Thymus (tissue), 11 donors: ENCODE measurements around the gene SYPL2. TPM values are rescaled to one million over a fixed set of nuclear protein-coding genes. Genes with fewer than 3 reads are reported as not detected.

Experiments used
- DNase-seq, 9 donors: peaks; one replicate each; pipeline ENCODE4 v3.0.0-alpha.2; 2013; ENCODE audit warnings: low spot score in 9 of 9, low read depth in 6 of 9, missing footprints in 1 of 9
- H3K27ac ChIP-seq, 2 donors: one replicate each; pipeline ENCODE4 v1.5.1; 2013; ENCODE audit warnings: control low read depth in 1 of 2, low read depth in 1 of 2, low read length in 1 of 2, mild to moderate bottlenecking in 1 of 2, moderate library complexity in 1 of 2
- H3K27me3 ChIP-seq, 2 donors: one replicate each; pipeline ENCODE4 v1.5.1; 2013; ENCODE audit warnings: low read length in 1 of 2; ENCODE audit not compliant: control insufficient read depth in 2 of 2, insufficient read depth in 1 of 2
- H3K36me3 ChIP-seq, 2 donors: one replicate each; pipeline ENCODE4 v1.5.1; 2013; ENCODE audit warnings: low read length in 1 of 2, mild to moderate bottlenecking in 1 of 2, moderate library complexity in 1 of 2; ENCODE audit not compliant: control insufficient read depth in 2 of 2, insufficient read depth in 2 of 2
- H3K4me1 ChIP-seq, 2 donors: one replicate each; pipeline ENCODE4 v1.5.1; 2013; ENCODE audit warnings: low read length in 2 of 2; ENCODE audit not compliant: control insufficient read depth in 2 of 2, insufficient read depth in 2 of 2
- H3K4me3 ChIP-seq, 2 donors: one replicate each; pipeline ENCODE4 v1.5.1; 2013; ENCODE audit warnings: low read length in 2 of 2, control low read depth in 1 of 2, mild to moderate bottlenecking in 1 of 2
- H3K9me3 ChIP-seq, 2 donors: one replicate each; pipeline ENCODE4 v1.5.1; 2013; ENCODE audit warnings: low read length in 1 of 2, mild to moderate bottlenecking in 1 of 2; ENCODE audit not compliant: control insufficient read depth in 2 of 2, insufficient read depth in 1 of 2
- WGBS: extraction: QIAGEN DNeasy Blood & Tissue Kit; methylation state at CpG from one replicate; pipeline ENCODE4 v1.1.7; 2013; 5-methylcytosine and 5-hydroxymethylcytosine counted together
- polyA plus RNA-seq: library from polyadenylated mRNA; stranded (reverse); fragments of 200-250 nt; gene quantifications from one replicate; pipeline ENCODE4 v1.2.3, GENCODE V29; 2013
- total RNA-seq: library from RNA; stranded (reverse); fragments of 120-200 nt; gene quantifications from one replicate; pipeline ENCODE4 v1.2.4, GENCODE V29; 2013
- donor health status: healthy.

SYPL2 gene
- total and polyA plus RNA-seq, 2 donors = 0.05 to 0.34 TPM

DNA sequence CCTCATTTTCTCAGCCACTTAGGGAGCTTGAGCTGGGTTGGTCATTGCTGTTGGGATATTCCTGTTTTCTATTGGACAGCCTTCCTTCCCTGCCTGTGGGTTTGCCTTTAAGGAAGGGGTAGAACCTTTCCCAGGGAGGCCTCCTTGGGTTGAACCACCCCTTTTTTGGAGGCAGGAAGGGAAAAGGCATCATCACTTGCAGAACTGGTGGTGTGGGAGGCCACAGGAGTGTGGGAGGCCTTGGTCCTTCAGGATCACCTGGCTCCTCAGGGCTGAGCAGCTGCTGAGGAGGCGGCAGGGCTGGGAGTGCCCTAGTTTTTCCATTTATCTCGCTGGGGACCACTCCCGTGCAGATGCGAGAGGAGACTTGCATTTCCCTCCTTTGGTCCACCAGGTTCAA is 26.9 kb downstream of the SYPL2 start:
- Histone ChIP-seq H3K27me3 (no peaks in the 10 kb centered on the region), H3K9me3 (no peaks in the 10 kb centered on the region), H3K27ac (no peak overlapping the region), H3K4me1 (peaks cover 12 to 42% of the 10 kb centered on the region in 2 donors), H3K36me3 (peaks cover 55 to 63% of the 10 kb centered on the region in 2 donors), H3K4me3 (no peak overlapping the region)
- 95% methylated on average over 4 of the region's 4 CpGs for WGBS
- DNase-seq = no peak

DNA sequence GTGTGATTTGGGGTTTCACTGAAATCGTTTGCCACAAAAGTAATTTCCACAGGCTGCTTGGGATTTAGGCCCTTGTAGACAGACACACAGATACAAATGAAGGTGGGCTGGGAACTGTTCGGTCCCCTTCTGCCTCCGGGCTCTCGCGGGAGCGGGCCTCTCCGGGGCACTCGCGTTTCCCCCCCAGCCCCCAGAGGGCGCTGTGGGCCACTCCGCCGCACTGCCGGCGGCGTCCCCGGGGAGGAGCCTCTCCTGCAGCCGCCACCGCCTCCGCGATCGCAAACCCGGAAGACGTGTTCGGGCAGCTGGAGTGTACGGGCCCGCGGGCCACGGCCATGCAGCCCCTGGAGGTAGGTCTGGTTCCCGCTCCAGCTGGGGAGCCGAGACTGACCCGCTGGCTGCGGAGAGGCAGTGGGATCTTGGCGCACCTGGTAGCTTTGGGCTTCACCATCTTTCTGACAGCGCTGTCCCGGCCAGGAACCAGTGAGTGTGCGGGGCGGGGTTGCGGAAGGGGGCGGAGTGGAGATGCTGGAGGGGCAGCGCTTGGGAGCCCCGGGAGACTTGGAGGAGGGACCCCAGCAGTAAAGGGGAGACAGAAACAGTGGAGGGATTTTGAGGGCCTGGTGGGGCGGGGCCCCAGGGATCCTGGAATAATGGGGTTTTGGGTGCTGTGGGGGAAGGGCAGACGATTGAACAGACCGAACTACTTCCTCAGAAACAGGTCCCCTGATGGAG is 27.6 kb downstream of the SYPL2 start, which contains the start of gene CYB561D1:
Gene CYB561D1, plus strand, starts transcription at position 290 of the 735 bp plus-strand sequence. Its CDS starts 46 bp downstream, at position 336.
- Histone ChIP-seq H3K36me3 (peaks cover 47 to 62% of the 10 kb centered on the region in 2 donors), H3K9me3 (no peaks in the 10 kb centered on the region), H3K4me1 (peaks cover 16 to 48% of the 10 kb centered on the region in 2 donors), H3K27ac (peak within 1 kb of the TSS; percentile 70 to 91), H3K27me3 (no peaks in the 10 kb centered on the region), H3K4me3 (peak within 1 kb of the TSS; percentile 80 to 93)
- under 1% methylated on average over 44 of the region's 44 CpGs for WGBS
- peak in 8 of 9 donors; percentile 75 to 94 (median 87) for DNase-seq

DNA sequence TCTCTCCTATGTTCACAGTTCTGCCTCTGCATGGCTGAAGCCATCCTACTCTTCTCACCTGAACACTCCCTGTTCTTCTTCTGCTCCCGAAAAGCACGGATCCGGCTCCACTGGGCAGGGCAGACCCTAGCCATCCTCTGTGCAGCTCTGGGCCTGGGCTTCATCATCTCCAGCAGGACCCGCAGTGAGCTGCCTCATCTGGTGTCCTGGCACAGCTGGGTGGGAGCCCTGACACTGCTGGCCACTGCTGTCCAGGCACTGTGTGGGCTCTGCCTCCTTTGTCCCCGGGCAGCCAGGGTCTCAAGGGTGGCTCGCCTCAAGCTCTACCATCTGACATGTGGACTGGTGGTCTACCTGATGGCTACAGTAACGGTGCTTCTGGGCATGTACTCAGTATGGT is 29.4 kb downstream of the SYPL2 start:
- Histone ChIP-seq H3K4me3 (no peak overlapping the region), H3K27ac (no peak overlapping the region), H3K4me1 (peaks cover 30 to 64% of the 10 kb centered on the region in 2 donors), H3K27me3 (no peaks in the 10 kb centered on the region), H3K36me3 (peaks cover 46 to 51% of the 10 kb centered on the region in 2 donors), H3K9me3 (no peaks in the 10 kb centered on the region)
- WGBS = 97% methylated on average over 7 of the region's 7 CpGs
- DNase-seq = no peak

DNA sequence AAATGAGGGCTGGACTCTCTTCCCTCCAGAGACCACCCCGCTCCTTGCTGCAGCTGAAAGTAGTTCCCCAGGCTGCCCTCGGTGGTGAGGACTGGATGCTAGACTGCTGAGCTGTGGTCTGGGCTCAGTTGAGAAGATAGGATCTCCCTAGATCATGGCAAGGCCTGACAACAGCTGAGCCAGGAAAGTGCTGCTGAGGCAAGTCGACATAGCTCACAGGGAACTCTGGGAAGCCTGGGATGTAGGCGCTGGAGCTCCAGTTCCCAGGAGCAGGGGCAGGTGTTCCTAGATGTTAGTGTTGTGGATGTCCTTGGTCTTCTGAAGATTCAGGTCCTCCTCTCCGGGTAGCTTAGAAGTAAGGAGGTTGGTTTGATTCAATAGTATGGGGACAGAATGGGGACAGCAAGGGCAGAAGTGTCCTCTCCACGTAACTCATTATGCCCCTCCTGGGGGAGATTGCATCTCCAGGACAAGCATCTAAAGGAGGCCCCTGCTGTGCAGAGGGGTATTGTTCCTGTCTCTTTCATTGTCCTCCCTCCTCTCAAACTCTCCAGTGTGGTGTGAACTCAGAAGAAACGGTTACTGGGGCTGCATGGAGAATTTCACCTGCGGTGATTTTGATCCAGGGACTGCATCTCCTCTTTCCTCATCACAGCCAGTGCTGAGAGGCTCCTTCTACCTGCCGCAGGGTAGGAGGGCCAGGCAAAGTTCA is 31.3 kb downstream of the SYPL2 start:
- H3K4me1 ChIP-seq = peaks cover 45 to 80% of the 10 kb centered on the region in 2 donors

DNA sequence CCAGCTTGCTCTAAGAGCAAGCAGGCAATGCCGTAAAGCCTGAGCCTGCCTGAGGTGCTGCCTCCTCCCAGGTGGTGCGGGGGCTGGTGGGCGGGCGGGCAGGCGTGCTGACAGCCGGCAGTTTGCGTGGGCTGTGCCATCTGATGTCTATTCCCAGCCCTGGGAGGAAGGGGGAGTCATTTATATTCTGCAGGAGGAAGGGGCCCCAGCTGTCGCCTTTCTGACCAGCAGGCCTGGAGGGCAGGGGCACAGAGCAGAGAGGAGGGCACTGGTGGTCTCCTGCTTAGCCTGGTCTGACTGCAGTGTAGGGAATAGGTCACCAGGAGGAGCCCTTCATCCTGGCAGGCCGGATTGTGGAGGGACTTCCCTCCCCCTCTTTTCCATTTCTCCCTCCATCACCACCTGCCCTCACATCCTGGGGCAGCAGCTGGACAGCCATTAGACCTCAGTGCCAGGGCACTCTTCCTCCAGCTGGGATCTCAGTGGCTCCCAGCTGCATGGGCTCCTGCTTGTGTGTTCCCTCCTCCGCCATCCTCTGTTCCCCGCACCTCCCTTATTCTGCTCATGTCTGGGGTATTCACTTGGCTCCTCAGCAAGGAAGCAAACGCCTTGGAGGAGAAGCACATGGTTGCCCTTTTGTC is 31.9 kb downstream of the SYPL2 start:
- Histone ChIP-seq H3K4me1 (peaks cover 48 to 84% of the 10 kb centered on the region in 2 donors), H3K9me3 (no peaks in the 10 kb centered on the region), H3K36me3 (peaks cover 36 to 41% of the 10 kb centered on the region in 2 donors), H3K4me3 (no peak overlapping the region), H3K27ac (peak overlapping the region; percentile 26 to 75), H3K27me3 (no peaks in the 10 kb centered on the region)
- DNase-seq = peak in 2 of 9 donors; percentile 59 to 60
- 91% methylated on average over 12 of the region's 12 CpGs for WGBS

More for the DNA sequence above, 31.3 kb downstream of the SYPL2 start:
- peak overlapping the region; percentile 26 to 75 for H3K27ac ChIP-seq
- no peak overlapping the region for H3K4me3 ChIP-seq
- no peaks in the 10 kb centered on the region for H3K27me3 ChIP-seq
- H3K9me3 ChIP-seq = no peaks in the 10 kb centered on the region
- no peak for DNase-seq
- H3K36me3 ChIP-seq = peaks cover 36 to 41% of the 10 kb centered on the region in 2 donors
- WGBS = 85% methylated on average over 9 of the region's 9 CpGs

DNA sequence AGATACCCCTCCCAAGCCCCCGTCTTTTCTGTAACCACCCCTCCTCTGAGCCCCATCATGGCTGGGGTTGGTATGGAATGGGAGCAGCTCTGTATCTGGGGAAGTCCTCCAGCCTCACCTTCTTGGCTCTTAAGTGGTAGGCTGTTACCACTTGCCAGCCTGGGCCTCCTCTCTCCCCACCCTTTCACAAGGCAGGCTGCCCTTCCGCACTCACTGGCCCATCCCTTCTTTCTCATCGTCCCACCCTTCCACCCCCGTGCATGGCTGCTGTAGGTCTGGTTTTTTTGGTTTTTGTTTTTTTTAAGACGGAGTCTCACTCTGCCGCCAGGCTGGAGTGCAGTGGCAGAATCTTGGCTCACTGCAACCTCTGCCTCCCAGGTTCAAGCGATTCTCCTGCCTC is 32.7 kb downstream of the SYPL2 start:
- H3K27me3 ChIP-seq = no peaks in the 10 kb centered on the region
- no peak overlapping the region for H3K4me3 ChIP-seq
- H3K27ac ChIP-seq = no peak overlapping the region
- peaks cover 50 to 86% of the 10 kb centered on the region in 2 donors for H3K4me1 ChIP-seq
- H3K9me3 ChIP-seq = no peaks in the 10 kb centered on the region
- H3K36me3 ChIP-seq = peaks cover 36 to 41% of the 10 kb centered on the region in 2 donors
- no peak for DNase-seq
- WGBS = 93% methylated on average over 7 of the region's 7 CpGs

DNA sequence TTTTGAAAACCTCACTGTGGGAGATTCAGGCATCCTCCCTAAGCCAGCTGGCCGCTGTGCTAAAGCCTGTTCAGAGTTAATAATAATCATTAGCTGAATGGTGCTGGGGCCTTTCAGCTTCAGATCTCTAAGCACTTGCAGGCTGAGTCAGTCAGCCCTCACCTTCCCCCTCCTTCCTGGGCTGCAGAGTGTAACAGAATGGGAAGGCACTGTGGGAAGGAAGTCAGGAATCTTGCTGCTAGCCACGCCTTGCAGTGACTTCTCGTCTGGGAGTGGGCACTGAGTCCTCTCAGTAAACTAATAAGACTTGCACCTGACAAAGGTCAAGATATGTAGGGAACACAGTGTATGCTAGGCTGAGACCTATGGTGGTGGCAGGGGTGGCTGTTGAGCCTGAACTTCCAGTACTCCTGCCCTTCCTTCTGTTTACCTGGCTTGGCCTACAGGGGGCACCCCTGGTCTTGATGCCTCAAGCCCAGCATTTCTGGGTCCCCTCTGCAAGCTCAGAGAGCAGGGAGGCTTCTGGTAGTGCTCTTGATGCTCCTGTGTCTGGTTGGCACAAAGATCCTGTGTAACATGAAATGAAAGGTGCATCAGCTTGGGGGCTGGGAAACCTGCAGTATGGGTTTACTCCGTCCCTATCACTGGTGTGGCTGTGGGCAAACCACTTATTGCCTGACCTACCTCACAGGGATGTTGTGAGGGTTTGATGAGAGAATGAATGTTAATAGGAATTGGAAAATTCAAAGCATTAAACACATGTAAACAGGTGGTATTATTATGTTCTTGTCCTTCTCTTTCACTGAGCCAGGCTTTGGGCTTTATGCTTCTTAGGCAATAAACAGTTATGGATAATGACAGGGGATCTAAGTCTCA is 33.6 kb downstream of the SYPL2 start:
- no peaks in the 10 kb centered on the region for H3K9me3 ChIP-seq
- H3K27me3 ChIP-seq = no peaks in the 10 kb centered on the region
- H3K4me1 ChIP-seq = peaks cover 52 to 88% of the 10 kb centered on the region in 2 donors
- 91% methylated on average over 4 of the region's 4 CpGs for WGBS
- H3K4me3 ChIP-seq = no peak overlapping the region
- H3K27ac ChIP-seq = peak overlapping the region; percentile 10 to 99
- peak in 5 of 9 donors; percentile 62 to 87 (median 73) for DNase-seq
- peaks cover 40 to 41% of the 10 kb centered on the region in 2 donors for H3K36me3 ChIP-seq

DNA sequence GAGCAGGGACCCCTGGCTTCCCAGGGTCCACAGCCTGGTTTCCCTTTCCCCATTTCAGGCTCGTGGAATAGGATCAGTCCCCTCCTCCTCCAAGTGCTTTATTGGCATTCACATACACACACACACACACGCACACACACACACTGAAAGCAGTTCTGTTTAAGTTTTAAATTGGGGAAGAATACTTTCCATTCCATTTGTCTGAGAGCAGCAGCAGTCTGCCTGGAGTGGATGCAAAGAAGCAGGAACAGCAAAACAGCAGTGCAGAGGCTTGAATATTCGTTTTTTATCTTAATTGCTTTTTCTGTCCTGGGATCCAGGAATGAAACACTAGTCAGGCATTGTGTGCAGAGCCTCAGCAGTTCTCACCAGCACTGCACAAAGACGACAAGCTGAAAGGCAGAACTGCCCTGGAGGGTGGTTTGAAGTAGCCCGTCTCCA is 34.6 kb downstream of the SYPL2 start:
- DNase-seq = no peak
- Histone ChIP-seq H3K27me3 (no peaks in the 10 kb centered on the region), H3K4me1 (peaks cover 49 to 88% of the 10 kb centered on the region in 2 donors), H3K4me3 (no peak overlapping the region), H3K27ac (peak overlapping the region; percentile 97 to 99), H3K36me3 (peaks cover 35 to 36% of the 10 kb centered on the region in 2 donors), H3K9me3 (no peaks in the 10 kb centered on the region)
- WGBS = 89% methylated on average over 5 of the region's 5 CpGs
